ENCODE results near the gene ZNF646.

Gene ZNF646

DNA sequence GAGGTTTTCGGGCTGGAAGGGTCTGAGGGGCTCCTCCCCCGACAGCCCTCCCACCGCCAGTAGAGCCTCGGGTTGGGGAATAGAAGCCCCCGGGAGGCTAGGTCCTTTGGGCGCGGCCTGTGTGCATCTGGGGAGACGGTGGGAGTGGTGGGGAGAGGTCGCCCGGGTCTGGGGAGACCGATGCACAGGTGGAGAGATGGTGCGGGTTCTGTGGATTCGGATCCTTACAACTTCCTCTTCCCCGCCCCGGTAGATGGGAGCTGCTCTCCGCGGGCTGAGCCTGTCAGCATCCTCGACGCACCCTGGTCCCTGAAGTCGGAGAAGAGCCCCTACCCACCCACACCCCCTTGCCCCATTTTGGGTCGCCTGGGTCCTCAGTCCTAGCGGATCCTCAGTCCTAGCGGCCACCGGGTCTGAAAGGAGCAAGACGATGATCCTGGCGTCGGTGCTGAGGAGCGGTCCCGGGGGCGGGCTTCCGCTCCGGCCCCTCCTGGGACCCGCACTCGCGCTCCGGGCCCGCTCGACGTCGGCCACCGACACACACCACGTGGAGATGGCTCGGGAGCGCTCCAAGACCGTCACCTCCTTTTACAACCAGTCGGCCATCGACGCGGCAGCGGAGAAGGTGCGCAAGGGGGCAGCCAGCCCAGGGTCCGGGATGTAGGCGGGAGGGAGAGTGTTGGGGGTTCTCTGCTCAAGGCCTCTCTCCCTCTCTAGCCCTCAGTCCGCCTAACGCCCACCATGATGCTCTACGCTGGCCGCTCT is 34.8 kb downstream of the ZNF646 start:
- FAIRE-seq = no peak

DNA sequence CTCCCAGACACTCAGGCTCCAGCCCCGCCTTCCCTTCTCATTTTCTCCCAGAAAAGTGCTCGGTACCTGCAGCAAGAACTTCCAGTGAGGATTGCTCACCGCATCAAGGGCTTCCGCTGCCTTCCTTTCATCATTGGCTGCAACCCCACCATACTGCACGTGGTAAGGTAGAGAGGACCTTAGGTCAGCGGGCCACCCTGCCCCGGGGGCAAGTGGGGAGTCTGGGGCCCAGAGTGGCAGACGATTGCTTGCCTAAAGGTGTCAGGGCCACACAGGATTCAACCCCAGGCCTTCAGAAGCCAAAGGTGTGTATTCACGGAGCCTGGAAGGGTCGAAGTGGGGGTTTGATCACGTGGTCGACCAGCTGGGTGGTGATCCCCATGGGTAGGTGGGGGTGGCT is 35.4 kb downstream of the ZNF646 start:
- no peak for FAIRE-seq

- no peak for FAIRE-seq
These were observed 36.1 kb downstream of the ZNF646 start for GRCh38 chr16:31110106-31111034.

GRCh38 chr16:31111881-31112466 is 37.8 kb downstream of the ZNF646 start:
- no peak for FAIRE-seq

DNA sequence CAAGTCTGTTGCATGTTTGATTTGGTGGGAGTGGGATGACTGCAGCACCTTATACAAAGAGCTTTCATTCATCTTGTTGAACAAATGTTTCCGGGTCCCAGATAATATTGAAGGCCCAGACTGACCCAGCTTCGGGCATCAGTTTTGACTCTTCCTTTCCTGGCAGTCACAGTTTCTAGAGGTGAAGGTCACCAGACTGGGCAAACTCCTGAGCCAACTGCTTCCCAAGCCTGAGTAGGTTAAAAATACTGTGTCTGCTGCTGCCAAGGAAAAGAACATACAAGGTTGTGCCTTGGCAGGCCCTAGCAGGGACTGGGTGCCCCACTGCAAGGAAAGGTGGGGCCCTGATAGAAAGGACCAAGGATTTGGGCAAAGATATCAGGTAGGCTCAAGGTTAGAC is 38.5 kb downstream of the ZNF646 start:
- no peak for FAIRE-seq

DNA sequence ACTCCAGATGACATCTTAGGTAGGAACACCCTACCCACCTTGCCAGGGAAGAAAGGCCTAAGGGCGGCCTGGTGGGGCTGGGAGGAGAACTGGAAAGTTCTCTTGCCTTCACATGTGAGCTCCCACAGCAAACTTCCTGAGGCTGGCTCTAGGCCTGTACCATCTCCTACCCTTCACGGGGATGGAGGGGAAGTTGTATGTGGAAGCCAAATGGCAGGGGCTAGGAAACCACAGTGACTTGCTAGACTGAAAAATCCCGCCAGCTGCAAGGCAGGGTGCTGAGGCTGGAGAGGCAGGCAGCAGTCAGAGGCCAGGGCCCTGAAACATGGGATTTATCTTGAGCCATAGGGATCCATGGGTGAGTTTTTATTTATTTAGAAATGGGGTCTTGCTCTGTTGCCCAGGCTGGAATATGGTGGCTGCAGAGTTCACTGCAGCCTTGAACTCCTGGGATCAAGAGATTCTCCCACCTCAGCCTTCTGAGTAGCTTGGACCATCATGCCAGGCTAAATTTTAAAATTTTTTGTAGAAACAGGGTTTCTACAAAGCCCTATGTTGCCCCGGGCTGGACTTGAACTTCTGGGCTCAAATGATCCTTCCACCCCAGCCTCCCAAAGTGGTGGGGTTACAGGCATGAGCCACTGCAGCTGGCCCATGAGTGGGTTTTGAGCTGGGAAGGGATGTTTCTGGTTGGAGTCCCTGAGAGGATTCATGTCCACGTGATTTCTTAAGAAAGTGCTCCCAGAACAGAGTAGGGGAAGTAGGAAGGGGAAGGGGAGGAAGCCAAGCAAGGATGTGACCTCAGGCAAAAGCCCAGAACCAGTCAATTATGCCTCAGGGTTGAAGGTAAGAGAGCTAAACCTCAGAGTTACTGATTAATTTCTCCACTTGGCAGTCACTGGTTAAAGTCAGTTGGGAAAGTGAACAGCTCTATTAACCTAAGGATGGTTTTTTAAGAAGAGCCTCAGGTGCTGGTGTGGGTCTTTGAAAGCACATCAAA is 39.2 kb downstream of the ZNF646 start:
- FAIRE-seq = no peak

DNA sequence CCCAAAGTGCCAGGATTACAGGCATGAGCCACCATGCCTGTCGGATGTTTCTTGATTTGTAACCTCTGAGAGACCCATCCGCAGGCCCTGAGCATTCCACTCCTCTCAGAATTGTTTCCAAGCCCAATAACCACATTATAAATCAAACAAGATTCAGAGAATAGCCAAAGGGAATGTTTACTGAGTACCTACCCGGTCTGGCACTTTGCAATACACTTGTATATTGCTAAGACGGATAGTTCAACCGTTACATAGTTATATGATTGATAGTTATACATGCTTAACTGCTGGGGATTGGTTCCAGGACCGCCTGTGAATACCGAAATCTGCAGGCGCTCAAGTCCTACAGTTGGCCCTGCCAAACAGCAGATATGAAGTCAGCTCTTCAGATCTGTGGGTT is 40.2 kb downstream of the ZNF646 start:
- no peak for FAIRE-seq

GRCh38 chr16:31117384-31118222 is 43.4 kb downstream of the ZNF646 start, which contains the start of gene KAT8:
Gene KAT8, plus strand, starts transcription at chr16:31117664. Its CDS starts 18 bp downstream, at chr16:31117682.
- peak; percentile 13 for FAIRE-seq

- no peak for FAIRE-seq
These were observed 44.3 kb downstream of the ZNF646 start for GRCh38 chr16:31118223-31119155.

DNA sequence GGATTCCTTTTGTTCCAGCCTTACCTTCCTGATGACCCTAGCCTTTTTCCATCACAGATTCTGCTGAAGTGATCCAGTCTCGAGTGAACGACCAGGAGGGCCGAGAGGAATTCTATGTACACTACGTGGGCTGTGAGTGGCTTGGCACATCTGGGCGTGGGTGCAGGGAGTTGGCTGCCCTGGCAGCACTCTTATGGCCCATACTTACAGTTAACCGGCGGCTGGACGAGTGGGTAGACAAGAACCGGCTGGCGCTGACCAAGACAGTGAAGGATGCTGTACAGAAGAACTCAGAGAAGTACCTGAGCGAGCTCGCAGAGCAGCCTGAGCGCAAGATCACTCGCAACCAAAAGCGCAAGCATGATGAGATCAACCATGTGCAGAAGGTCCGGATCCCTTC is 45.9 kb downstream of the ZNF646 start:
- no peak for FAIRE-seq

GRCh38 chr16:31125844-31126243 is 51.6 kb downstream of the ZNF646 start:
- FAIRE-seq = no peak

DNA sequence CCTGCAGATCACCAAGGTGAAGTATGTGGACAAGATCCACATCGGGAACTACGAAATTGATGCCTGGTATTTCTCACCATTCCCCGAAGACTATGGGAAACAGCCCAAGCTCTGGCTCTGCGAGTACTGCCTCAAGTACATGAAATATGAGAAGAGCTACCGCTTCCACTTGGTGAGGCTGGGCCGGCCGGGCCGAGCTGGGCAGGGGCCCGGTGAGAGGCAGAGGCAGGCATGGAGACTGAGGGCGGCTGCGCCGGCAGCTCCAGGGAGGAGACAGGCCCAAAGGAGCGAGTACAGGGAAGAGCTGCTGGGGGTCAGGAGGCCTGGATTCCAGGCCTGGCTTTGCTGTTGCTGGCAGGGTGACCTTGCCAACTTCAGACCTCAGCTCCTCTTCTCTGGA is 53.0 kb downstream of the ZNF646 start:
- FAIRE-seq = no peak

GRCh38 chr16:31128711-31129567 is 54.7 kb downstream of the ZNF646 start:
- no peak for FAIRE-seq

DNA sequence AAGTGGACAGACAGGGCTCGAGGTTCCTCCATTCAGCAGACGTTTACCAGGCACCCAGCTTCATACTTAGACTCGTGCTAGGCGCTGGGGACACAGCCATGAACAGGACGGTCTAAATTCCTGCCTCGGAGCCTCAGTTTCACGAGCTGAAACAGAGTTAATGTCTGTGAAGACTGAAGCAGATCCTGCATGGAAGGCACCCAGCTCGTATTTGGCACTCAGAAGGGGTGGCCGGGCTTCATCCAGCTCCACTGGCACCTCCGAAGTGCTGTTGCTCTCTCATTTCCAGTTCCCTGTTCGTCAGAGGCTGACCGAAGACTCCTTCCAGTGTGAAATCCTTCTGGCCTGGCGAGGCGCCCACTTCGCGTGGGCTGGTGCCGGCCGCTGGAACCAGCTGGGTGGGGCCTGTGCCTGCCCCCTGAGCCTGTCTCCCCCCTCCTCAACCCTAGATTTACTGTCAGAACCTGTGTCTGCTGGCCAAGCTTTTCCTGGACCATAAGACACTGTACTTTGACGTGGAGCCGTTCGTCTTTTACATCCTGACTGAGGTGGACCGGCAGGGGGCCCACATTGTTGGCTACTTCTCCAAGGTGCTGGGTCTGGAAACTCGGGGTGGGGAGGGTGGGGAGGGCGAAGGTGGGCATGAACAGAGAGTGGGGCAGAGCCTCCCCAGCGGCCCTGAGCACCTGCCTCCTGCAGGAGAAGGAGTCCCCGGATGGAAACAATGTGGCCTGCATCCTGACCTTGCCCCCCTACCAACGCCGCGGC is 55.5 kb downstream of the ZNF646 start:
- no peak for FAIRE-seq

DNA sequence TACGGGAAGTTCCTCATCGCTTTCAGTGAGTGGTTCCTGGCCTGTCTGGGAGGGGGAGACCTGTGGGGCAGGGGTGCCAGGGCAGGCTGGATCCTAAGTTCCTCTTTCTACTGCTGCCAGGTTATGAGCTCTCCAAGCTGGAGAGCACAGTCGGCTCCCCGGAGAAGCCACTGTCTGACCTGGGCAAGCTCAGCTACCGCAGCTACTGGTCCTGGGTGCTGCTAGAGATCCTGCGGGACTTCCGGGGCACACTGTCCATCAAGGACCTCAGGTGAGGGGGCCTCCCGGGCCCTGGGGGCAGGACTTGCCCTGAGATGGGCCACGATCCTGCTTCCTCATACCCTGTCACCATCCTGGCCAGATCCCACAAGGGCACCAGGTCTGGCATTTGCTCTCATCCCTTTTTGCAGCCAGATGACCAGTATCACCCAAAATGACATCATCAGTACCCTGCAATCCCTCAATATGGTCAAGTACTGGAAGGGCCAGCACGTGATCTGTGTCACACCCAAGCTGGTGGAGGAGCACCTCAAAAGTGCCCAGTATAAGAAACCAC is 56.2 kb downstream of the ZNF646 start:
- no peak for FAIRE-seq

DNA sequence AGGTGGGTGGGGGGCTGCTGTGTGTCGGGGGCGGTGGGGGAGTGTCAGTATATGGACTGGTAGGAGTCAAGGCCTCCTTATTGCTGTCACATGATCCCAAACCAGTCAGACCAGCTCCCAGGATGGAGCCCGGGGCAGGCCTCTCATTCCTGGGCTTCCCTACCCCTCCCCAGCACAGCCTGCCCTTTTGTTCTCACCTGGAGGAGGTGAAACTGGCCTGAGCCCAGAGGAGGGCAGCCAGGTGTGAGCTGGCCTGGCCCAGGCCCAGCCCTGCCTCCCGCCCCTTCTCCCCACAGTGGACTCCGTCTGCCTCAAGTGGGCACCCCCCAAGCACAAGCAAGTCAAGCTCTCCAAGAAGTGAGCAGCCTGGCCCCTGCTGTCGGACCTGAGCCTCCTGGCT is 56.7 kb downstream of the ZNF646 start:
- FAIRE-seq = no peak

- no peak for FAIRE-seq
These were observed 57.2 kb downstream of the ZNF646 start for GRCh38 chr16:31131416-31131815.

GRCh38 chr16:31131841-31132271 is 57.6 kb downstream of the ZNF646 start:
- no peak for FAIRE-seq
